Astrocyte (in vitro differentiated cells and primary cell): Measurements from ENCODE around the gene PCMTD2. TPM values are rescaled to one million over a fixed set of nuclear protein-coding genes. Genes with fewer than 3 reads are reported as not detected.

Source experiments
- DNase-seq: peaks from one replicate; pipeline ENCODE4 v3.0.0-alpha.2; 2010; ENCODE audit warnings: low read depth
- FAIRE-seq: peaks from 2 replicates; lab custom pipeline; 2011; peaks lifted over from hg19 to GRCh38; lab: Jason Lieb, UNC
- H2AFZ ChIP-seq: 2 replicates; pipeline ENCODE4 v1.6.0; 2012; ENCODE audit warnings: low read depth, low read length, inconsistent platforms
- H3K27ac ChIP-seq: 2 replicates; pipeline ENCODE4 v1.5.1; 2011; ENCODE audit warnings: low read depth, low read length, inconsistent platforms
- H3K27me3 ChIP-seq: 2 replicates; pipeline ENCODE4 v1.6.0; 2011; ENCODE audit warnings: low read length, inconsistent platforms; ENCODE audit not compliant: insufficient read depth
- H3K36me3 ChIP-seq: 2 replicates; pipeline ENCODE4 v1.5.1; 2011; ENCODE audit warnings: low read length, inconsistent platforms; ENCODE audit not compliant: insufficient read depth
- H3K4me1 ChIP-seq: 2 replicates; pipeline ENCODE4 v1.5.1; 2011; ENCODE audit warnings: low read length, inconsistent platforms; ENCODE audit not compliant: insufficient read depth
- H3K4me2 ChIP-seq: 2 replicates; pipeline ENCODE4 v1.6.0; 2012; ENCODE audit warnings: low read length, inconsistent platforms
- H3K4me3 ChIP-seq: 2 replicates; pipeline ENCODE4 v1.5.1; 2011; ENCODE audit warnings: low read depth, mild to moderate bottlenecking, low read length, inconsistent platforms; ENCODE audit not compliant: insufficient read depth
- H3K79me2 ChIP-seq: 2 replicates; pipeline ENCODE4 v1.6.0; 2012; ENCODE audit warnings: mild to moderate bottlenecking, low read length, inconsistent platforms; ENCODE audit not compliant: insufficient read depth
- H3K9ac ChIP-seq: 2 replicates; pipeline ENCODE4 v1.6.0; 2012; ENCODE audit warnings: mild to moderate bottlenecking, low read length, inconsistent platforms
- H3K9me3 ChIP-seq: 2 replicates; pipeline ENCODE4 v1.5.1; 2012; ENCODE audit warnings: low read depth, mild to moderate bottlenecking, low read length, inconsistent platforms; ENCODE audit not compliant: insufficient read depth
- H4K20me1 ChIP-seq: 2 replicates; pipeline ENCODE4 v1.6.0; 2012; ENCODE audit warnings: low read length, inconsistent platforms; ENCODE audit not compliant: insufficient read depth
- H3K27ac Mint-ChIP-seq: one replicate; pipeline ENCODE4 v1.8.0; 2021; ENCODE audit warnings: mild to moderate bottlenecking, mixed read lengths; ENCODE audit not compliant: unreplicated experiment
- H3K27me3 Mint-ChIP-seq: one replicate; pipeline ENCODE4 v1.8.0; 2021; ENCODE audit warnings: low read depth, mixed read lengths; ENCODE audit not compliant: unreplicated experiment
- H3K36me3 Mint-ChIP-seq: one replicate; pipeline ENCODE4 v1.8.0; 2021; ENCODE audit warnings: low read depth, mixed read lengths; ENCODE audit not compliant: unreplicated experiment
- H3K4me1 Mint-ChIP-seq: one replicate; pipeline ENCODE4 v1.8.0; 2021; ENCODE audit warnings: low read depth, mixed read lengths; ENCODE audit not compliant: unreplicated experiment
- H3K4me3 Mint-ChIP-seq: one replicate; pipeline ENCODE4 v1.8.0; 2021; ENCODE audit warnings: mild to moderate bottlenecking, moderate library complexity, mixed read lengths; ENCODE audit not compliant: unreplicated experiment
- H3K9me3 Mint-ChIP-seq: one replicate; pipeline ENCODE4 v1.8.0; 2021; ENCODE audit warnings: mild to moderate bottlenecking, mixed read lengths; ENCODE audit not compliant: unreplicated experiment
- CTCF ChIP-seq: IDR thresholded peaks from 2 replicates; pipeline ENCODE4 v1.5.1; 2011; ENCODE audit warnings: low read depth, mild to moderate bottlenecking, inconsistent platforms, low read length, moderate library complexity; ENCODE audit not compliant: insufficient read depth
- EZH2 ChIP-seq: IDR thresholded peaks from 2 replicates; pipeline ENCODE4 v1.6.1; 2012; ENCODE audit warnings: mild to moderate bottlenecking, low read length, inconsistent platforms; ENCODE audit not compliant: insufficient read depth
- total RNA-seq: library from RNA; stranded (reverse); gene quantifications from 2 replicates; pipeline ENCODE4 v1.2.1, GENCODE V29; 2021

PCMTD2 gene
- total RNA-seq, 1 donor from 2014 or later: 40.0 TPM

- Mint-ChIP-seq H3K36me3 (peaks cover 3% of the 10 kb centered on the region), H3K4me3 (no peak overlapping the region), H3K4me1 (peaks cover 4% of the 10 kb centered on the region), H3K27me3 (peaks cover 58% of the 10 kb centered on the region), H3K27ac (no peak overlapping the region), H3K9me3 (peaks cover 2% of the 10 kb centered on the region)
- no peaks in the 10 kb centered on the region for H3K4me1 ChIP-seq
- H3K4me3 ChIP-seq: no peak overlapping the region
- no peak overlapping the region for H3K9ac ChIP-seq
- H3K27me3 ChIP-seq: peaks cover 8% of the 10 kb centered on the region
- H2AFZ ChIP-seq: no peak overlapping the region
- H3K36me3 ChIP-seq: no peaks in the 10 kb centered on the region
- FAIRE-seq: no peak
- no peaks in the 10 kb centered on the region for H4K20me1 ChIP-seq
- H3K79me2 ChIP-seq: no peaks in the 10 kb centered on the region
- H3K4me2 ChIP-seq: no peak overlapping the region
- no peak overlapping the region for H3K27ac ChIP-seq
- no peak for DNase-seq
- TF ChIP-seq EZH2 (no peak), CTCF (no peak)
- no peaks in the 10 kb centered on the region for H3K9me3 ChIP-seq
These were observed 44.7 kb upstream of the PCMTD2 start for GRCh38 chr20:64210656-64211369.

GRCh38 chr20:64211874-64212658 lies 43.5 kb upstream of the PCMTD2 start:
- H3K4me1 Mint-ChIP-seq: peaks cover 2% of the 10 kb centered on the region
- H3K27me3 Mint-ChIP-seq: peaks cover 54% of the 10 kb centered on the region
- H3K36me3 Mint-ChIP-seq: no peaks in the 10 kb centered on the region
- no peak overlapping the region for H3K4me2 ChIP-seq
- no peaks in the 10 kb centered on the region for H3K4me1 ChIP-seq
- H3K27ac Mint-ChIP-seq: no peak overlapping the region
- H3K79me2 ChIP-seq: no peaks in the 10 kb centered on the region
- H2AFZ ChIP-seq: no peak overlapping the region
- no peak for TF ChIP-seq EZH2
- TF ChIP-seq CTCF: no peak
- no peak for DNase-seq
- no peak overlapping the region for H3K4me3 Mint-ChIP-seq
- no peak overlapping the region for H3K9ac ChIP-seq
- H4K20me1 ChIP-seq: no peaks in the 10 kb centered on the region
- H3K4me3 ChIP-seq: no peak overlapping the region
- no peaks in the 10 kb centered on the region for H3K36me3 ChIP-seq
- no peaks in the 10 kb centered on the region for H3K9me3 Mint-ChIP-seq
- H3K27ac ChIP-seq: no peak overlapping the region
- FAIRE-seq: no peak
- no peaks in the 10 kb centered on the region for H3K9me3 ChIP-seq
- peaks cover 8% of the 10 kb centered on the region for H3K27me3 ChIP-seq

DNA sequence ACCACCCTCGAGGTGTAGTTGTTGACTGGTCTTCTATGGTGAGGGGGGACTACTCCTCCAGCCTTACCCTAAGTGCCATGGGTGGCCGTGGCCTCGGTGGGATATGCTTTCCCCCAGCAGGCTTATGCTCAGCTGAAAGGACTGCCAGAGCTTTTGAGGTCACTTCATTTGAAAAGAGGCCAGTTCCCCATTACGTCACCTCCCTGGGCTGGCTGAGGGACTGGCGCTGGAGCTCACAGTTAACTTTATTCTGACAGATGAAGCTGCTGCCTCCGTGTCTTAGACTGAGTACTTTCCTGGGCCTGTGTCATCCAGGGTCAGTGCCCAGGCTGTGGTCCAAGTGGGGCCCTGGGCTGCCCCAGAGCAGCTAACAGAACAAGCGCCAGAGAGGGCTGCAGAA lies 42.8 kb upstream of the PCMTD2 start:
- H2AFZ ChIP-seq: no peak overlapping the region
- H3K27ac ChIP-seq: no peak overlapping the region
- no peak overlapping the region for H3K4me2 ChIP-seq
- no peaks in the 10 kb centered on the region for H3K36me3 ChIP-seq
- no peaks in the 10 kb centered on the region for H3K9me3 Mint-ChIP-seq
- no peaks in the 10 kb centered on the region for H4K20me1 ChIP-seq
- no peaks in the 10 kb centered on the region for H3K4me1 ChIP-seq
- H3K9ac ChIP-seq: no peak overlapping the region
- H3K4me3 Mint-ChIP-seq: no peak overlapping the region
- H3K9me3 ChIP-seq: no peaks in the 10 kb centered on the region
- H3K79me2 ChIP-seq: no peaks in the 10 kb centered on the region
- DNase-seq (peak; percentile 36), FAIRE-seq (no peak)
- peaks cover 8% of the 10 kb centered on the region for H3K27me3 ChIP-seq
- H3K4me3 ChIP-seq: no peak overlapping the region
- peaks cover 58% of the 10 kb centered on the region for H3K27me3 Mint-ChIP-seq
- peaks cover 2% of the 10 kb centered on the region for H3K4me1 Mint-ChIP-seq
- TF ChIP-seq CTCF (no peak), EZH2 (no peak)
- no peaks in the 10 kb centered on the region for H3K36me3 Mint-ChIP-seq
- H3K27ac Mint-ChIP-seq: no peak overlapping the region
